Muscle layer of colon (tissue), 2 donors: ENCODE measurements around the gene ITPRID1.

ENCODE experiments used
- H3K27ac ChIP-seq: one replicate; pipeline ENCODE4 v1.7.0; 2013; ENCODE audit warnings: low read depth, mild to moderate bottlenecking, low read length, moderate library complexity
- H3K27me3 ChIP-seq, 2 donors: one replicate each; pipeline ENCODE4 v1.7.0; 2013; ENCODE audit warnings: low read length in 2 of 2, mild to moderate bottlenecking in 2 of 2; ENCODE audit not compliant: insufficient read depth in 2 of 2, control insufficient read depth in 1 of 2
- H3K36me3 ChIP-seq: one replicate; pipeline ENCODE4 v1.7.0; 2013; ENCODE audit warnings: mild to moderate bottlenecking, low read length; ENCODE audit not compliant: insufficient read depth
- H3K4me1 ChIP-seq: one replicate; pipeline ENCODE4 v1.7.0; 2013; ENCODE audit warnings: mild to moderate bottlenecking, low read length; ENCODE audit not compliant: insufficient read depth
- H3K4me3 ChIP-seq, 2 donors: one replicate each; pipeline ENCODE4 v1.7.0; 2013; ENCODE audit warnings: low read length in 2 of 2, low read depth in 1 of 2, mild to moderate bottlenecking in 1 of 2, moderate library complexity in 1 of 2
- H3K9ac ChIP-seq: one replicate; pipeline ENCODE4 v1.7.0; 2013; ENCODE audit warnings: low read length
- H3K9me3 ChIP-seq: one replicate; pipeline ENCODE4 v1.7.0; 2013; ENCODE audit warnings: mild to moderate bottlenecking, low read length
- donor health status: abdominal sarcoma.
- donor health status: Adenocarcinoma of cecum.

The ITPRID1 gene

GRCh38 chr7:31488562-31489203, 25.2 kb upstream of the ITPRID1 start:
- H3K4me1 ChIP-seq: no peaks in the 10 kb centered on the region
- no peaks in the 10 kb centered on the region for H3K9me3 ChIP-seq
- H3K4me3 ChIP-seq: no peak overlapping the region
- H3K27me3 ChIP-seq: no peaks in the 10 kb centered on the region
- H3K27ac ChIP-seq: no peak overlapping the region
- no peaks in the 10 kb centered on the region for H3K36me3 ChIP-seq
- H3K9ac ChIP-seq: no peak overlapping the region

DNA sequence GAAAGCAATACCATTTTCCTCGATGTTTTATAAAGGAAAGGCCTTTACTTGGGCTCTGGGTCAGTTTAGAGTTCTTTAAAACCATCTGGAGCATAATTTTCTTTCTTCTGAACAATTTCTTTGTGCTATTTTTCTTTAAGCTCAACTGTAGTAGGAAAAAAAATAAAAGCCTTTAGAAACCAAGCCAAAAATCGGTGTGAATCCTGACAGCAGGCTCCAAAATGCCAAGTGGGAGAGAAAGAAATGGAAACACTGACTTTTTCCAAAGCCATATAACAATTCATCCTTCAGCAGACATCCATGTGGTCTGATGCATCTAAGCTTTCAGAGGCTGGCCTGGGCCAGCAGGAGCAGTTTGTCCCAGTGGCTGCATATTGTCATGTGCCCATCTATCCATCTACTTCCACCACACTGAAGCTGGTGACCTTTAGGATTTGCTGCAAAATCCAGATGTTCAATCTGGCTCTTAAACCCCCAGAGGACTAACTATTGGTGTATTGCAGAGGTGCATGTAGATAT, 23.0 kb upstream of the ITPRID1 start:
- no peak overlapping the region for H3K9ac ChIP-seq
- H3K4me3 ChIP-seq: no peak overlapping the region
- no peaks in the 10 kb centered on the region for H3K9me3 ChIP-seq
- H3K4me1 ChIP-seq: no peaks in the 10 kb centered on the region
- H3K27me3 ChIP-seq: no peaks in the 10 kb centered on the region
- H3K27ac ChIP-seq: no peak overlapping the region
- no peaks in the 10 kb centered on the region for H3K36me3 ChIP-seq

GRCh38 chr7:31492086-31492485, 21.8 kb upstream of the ITPRID1 start:
- no peaks in the 10 kb centered on the region for H3K4me1 ChIP-seq
- no peak overlapping the region for H3K9ac ChIP-seq
- H3K27me3 ChIP-seq: no peaks in the 10 kb centered on the region
- H3K9me3 ChIP-seq: no peaks in the 10 kb centered on the region
- H3K27ac ChIP-seq: no peak overlapping the region
- no peaks in the 10 kb centered on the region for H3K36me3 ChIP-seq
- no peak overlapping the region for H3K4me3 ChIP-seq

DNA sequence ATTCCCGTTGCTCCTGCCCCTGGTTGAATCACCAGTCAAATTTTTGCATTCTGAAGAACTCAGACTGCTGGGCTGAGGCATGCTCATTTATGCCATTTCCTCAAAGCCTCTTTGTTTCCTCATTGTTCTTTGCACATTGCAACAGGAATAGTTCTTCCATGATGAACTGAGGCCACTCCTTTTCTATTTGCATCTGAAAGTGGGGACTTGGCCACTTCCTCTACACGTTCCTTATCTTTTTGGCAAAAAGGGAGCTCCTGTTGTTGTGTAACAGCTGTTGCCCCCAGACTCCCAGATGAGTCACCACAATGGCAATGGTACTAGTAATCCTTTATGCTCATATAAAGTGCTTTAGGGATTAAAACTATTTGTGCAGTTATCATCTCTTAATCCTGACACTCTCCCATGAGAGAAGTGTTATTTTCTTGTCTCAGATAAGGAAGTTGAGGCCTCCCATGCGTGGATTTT, 20.1 kb upstream of the ITPRID1 start:
- no peaks in the 10 kb centered on the region for H3K36me3 ChIP-seq
- H3K27ac ChIP-seq: no peak overlapping the region
- no peaks in the 10 kb centered on the region for H3K27me3 ChIP-seq
- H3K4me3 ChIP-seq: no peak overlapping the region
- H3K4me1 ChIP-seq: no peaks in the 10 kb centered on the region
- no peak overlapping the region for H3K9ac ChIP-seq
- H3K9me3 ChIP-seq: no peaks in the 10 kb centered on the region

- no peak overlapping the region for H3K27ac ChIP-seq
Measured at GRCh38 chr7:31494421-31494820, 19.5 kb upstream of the ITPRID1 start.

GRCh38 chr7:31495653-31496052, 18.2 kb upstream of the ITPRID1 start:
- Histone ChIP-seq H3K9ac (no peak overlapping the region), H3K36me3 (no peaks in the 10 kb centered on the region), H3K4me1 (no peaks in the 10 kb centered on the region), H3K4me3 (no peak overlapping the region), H3K9me3 (no peaks in the 10 kb centered on the region), H3K27me3 (no peaks in the 10 kb centered on the region), H3K27ac (no peak overlapping the region)

More at GRCh38 chr7:31494421-31494820, 19.5 kb upstream of the ITPRID1 start:
- Histone ChIP-seq H3K4me1 (no peaks in the 10 kb centered on the region), H3K9me3 (no peaks in the 10 kb centered on the region), H3K9ac (no peak overlapping the region), H3K36me3 (no peaks in the 10 kb centered on the region), H3K27me3 (no peaks in the 10 kb centered on the region), H3K4me3 (no peak overlapping the region)

DNA sequence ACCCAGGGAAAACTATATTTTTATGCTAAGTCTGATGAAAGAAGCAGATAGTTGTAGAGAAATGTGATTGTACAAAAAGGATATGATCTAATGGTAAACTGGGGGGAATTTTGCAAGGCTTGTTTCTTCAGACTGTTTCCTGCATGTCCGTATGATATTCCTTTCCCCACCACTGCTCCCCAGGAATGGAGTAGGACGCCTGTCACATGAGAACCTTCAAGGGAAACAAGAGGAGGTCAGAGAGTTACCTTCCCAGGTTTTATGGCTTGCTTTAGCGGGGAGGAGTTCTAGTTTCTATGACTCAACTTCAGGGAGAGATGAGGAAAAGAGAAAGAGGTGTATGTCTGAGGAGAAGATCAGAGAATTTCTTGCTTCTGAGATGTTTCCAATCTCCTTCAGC, 16.4 kb upstream of the ITPRID1 start:
- Histone ChIP-seq H3K4me1 (no peaks in the 10 kb centered on the region), H3K27me3 (no peaks in the 10 kb centered on the region), H3K9me3 (no peaks in the 10 kb centered on the region), H3K36me3 (no peaks in the 10 kb centered on the region), H3K4me3 (no peak overlapping the region), H3K27ac (no peak overlapping the region), H3K9ac (no peak overlapping the region)

DNA sequence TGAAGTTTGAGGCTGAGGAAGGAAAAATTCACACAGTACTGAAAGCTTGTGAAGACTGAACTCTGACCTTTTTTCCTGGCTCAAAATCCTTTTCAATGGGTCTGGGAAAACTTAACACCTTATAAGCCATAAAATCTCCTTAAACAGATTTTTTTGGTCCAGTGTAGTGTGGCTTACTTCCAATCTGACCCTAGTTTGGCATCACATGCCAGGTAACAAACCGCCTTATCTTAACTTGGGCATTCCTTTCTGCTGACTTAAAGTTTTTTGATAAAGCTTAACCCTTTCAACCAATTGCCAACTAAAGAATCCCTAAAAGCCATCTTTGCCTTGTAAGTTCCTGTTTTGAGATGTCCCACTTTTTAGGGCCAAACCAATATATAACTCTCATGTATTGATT, 13.2 kb upstream of the ITPRID1 start:
- no peaks in the 10 kb centered on the region for H3K36me3 ChIP-seq
- no peaks in the 10 kb centered on the region for H3K27me3 ChIP-seq
- H3K9ac ChIP-seq: no peak overlapping the region
- no peaks in the 10 kb centered on the region for H3K4me1 ChIP-seq
- H3K27ac ChIP-seq: no peak overlapping the region
- H3K4me3 ChIP-seq: no peak overlapping the region
- no peaks in the 10 kb centered on the region for H3K9me3 ChIP-seq

DNA sequence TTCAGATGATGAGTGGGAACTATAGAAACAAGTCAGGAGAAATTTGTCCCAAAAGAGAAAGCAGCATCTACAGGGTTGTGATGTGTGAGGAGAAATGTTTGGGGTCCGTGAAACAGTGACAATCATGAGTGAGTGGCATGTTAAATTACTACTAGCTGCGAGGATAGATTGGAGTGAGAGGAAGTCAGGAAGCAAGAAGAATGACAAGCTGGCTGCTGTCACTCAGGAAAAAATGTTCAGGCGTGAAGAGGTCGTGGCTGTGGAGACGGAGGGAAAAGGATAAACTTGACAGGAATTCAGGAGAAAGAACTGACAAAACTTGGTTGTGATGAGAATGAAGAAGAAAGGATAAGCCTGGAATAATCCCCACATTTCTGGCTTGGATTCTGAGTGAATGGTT, 5.1 kb upstream of the ITPRID1 start:
- no peaks in the 10 kb centered on the region for H3K4me1 ChIP-seq
- H3K36me3 ChIP-seq: no peaks in the 10 kb centered on the region
- H3K4me3 ChIP-seq: no peak overlapping the region
- no peaks in the 10 kb centered on the region for H3K9me3 ChIP-seq
- no peak overlapping the region for H3K9ac ChIP-seq
- H3K27me3 ChIP-seq: no peaks in the 10 kb centered on the region
- H3K27ac ChIP-seq: no peak overlapping the region

DNA sequence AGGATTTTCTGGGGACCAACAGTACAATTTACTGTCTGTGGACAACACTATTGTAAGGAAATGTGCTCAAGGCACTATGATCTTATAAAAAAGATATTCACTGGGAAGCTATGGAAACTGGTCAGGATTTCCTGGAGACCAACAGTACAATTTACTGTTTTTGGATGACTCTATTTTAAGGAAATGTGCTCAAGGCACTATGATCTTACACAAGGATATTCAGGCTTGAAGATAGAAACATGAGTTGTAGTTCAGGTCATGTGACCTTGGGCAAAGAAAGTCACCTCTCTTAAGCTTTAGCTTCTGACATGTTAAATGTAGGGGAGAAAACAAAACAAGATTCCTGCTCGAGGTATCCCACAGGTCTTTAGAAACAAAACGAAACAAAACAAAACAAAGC, 1.7 kb upstream of the ITPRID1 start:
- no peak overlapping the region for H3K27ac ChIP-seq
- no peak overlapping the region for H3K4me3 ChIP-seq
- no peaks in the 10 kb centered on the region for H3K4me1 ChIP-seq
- H3K36me3 ChIP-seq: no peaks in the 10 kb centered on the region
- no peak overlapping the region for H3K9ac ChIP-seq
- no peaks in the 10 kb centered on the region for H3K27me3 ChIP-seq
- no peaks in the 10 kb centered on the region for H3K9me3 ChIP-seq

GRCh38 chr7:31516680-31517502, 3.0 kb downstream of the ITPRID1 start:
- H3K36me3 ChIP-seq: no peaks in the 10 kb centered on the region
- no peak overlapping the region for H3K27ac ChIP-seq
- no peaks in the 10 kb centered on the region for H3K27me3 ChIP-seq
- H3K9ac ChIP-seq: no peak overlapping the region
- no peaks in the 10 kb centered on the region for H3K9me3 ChIP-seq
- no peak overlapping the region for H3K4me3 ChIP-seq
- no peaks in the 10 kb centered on the region for H3K4me1 ChIP-seq
